NCI-H1436 treated with DMSO at 0.1 percent for 48 hours (cell line): Measurements from ENCODE around the gene CTXN1.
"Not testable (repeated sequence)": the region's sequence is repeated elsewhere in the genome, so short reads cannot be mapped to it uniquely, and the experiment has no call there.

Experiments used
- DNase-seq: peaks from one replicate; lab custom pipeline; 2025; lab: John Stamatoyannopoulos, UW

CTXN1 gene

GRCh38 chr19:7944177-7944761 is 18.3 kb upstream of the CTXN1 start:
- peak; percentile 83 for DNase-seq

GRCh38 chr19:7943444-7944176 is 17.7 kb upstream of the CTXN1 start, which contains the start of gene TIMM44:
TSS of gene TIMM44 (minus strand) at chr19:7943666. CDS start at chr19:7943651, 15 bp downstream.
- peak; percentile 94 for DNase-seq

GRCh38 chr19:7942981-7943443 is 17.1 kb upstream of the CTXN1 start:
- no peak for DNase-seq

- DNase-seq = no peak
Measured at GRCh38 chr19:7941895-7942596, 16.1 kb upstream of the CTXN1 start.

GRCh38 chr19:7940841-7941240 is 14.9 kb upstream of the CTXN1 start:
- no peak for DNase-seq

- DNase-seq = no peak
Measured at GRCh38 chr19:7934766-7935165, 8.8 kb upstream of the CTXN1 start.

GRCh38 chr19:7933828-7934725 is 8.1 kb upstream of the CTXN1 start:
- DNase-seq = no peak

- DNase-seq = no peak
Measured at GRCh38 chr19:7933411-7933810, 7.5 kb upstream of the CTXN1 start.

GRCh38 chr19:7932930-7933300 is 7.0 kb upstream of the CTXN1 start:
- DNase-seq = no peak

- no peak for DNase-seq
Measured at GRCh38 chr19:7932276-7932929, 6.5 kb upstream of the CTXN1 start.

GRCh38 chr19:7931221-7932061 is 5.5 kb upstream of the CTXN1 start:
- DNase-seq = no peak

- no peak for DNase-seq
Measured at GRCh38 chr19:7930765-7931164, 4.8 kb upstream of the CTXN1 start.

GRCh38 chr19:7930030-7930429 is 4.1 kb upstream of the CTXN1 start:
- not testable (repeated sequence) for DNase-seq

GRCh38 chr19:7928741-7929701 is 3.1 kb upstream of the CTXN1 start:
- no peak for DNase-seq

- DNase-seq = no peak
Measured at GRCh38 chr19:7928334-7928706, 2.4 kb upstream of the CTXN1 start.

- DNase-seq = no peak
Measured at GRCh38 chr19:7927605-7928333, 1.8 kb upstream of the CTXN1 start.

GRCh38 chr19:7926727-7927604 is 1.0 kb upstream of the CTXN1 start:
- DNase-seq = no peak
